ENCODE data around the gene MC3R. TPM values are rescaled to one million over a fixed set of nuclear protein-coding genes. Genes with fewer than 3 reads are reported as not detected.

MC3R gene
- total and polyA plus RNA-seq, 2 donors (not counting 1 experiment from before 2014, with no cell fraction given): not detected

DNA sequence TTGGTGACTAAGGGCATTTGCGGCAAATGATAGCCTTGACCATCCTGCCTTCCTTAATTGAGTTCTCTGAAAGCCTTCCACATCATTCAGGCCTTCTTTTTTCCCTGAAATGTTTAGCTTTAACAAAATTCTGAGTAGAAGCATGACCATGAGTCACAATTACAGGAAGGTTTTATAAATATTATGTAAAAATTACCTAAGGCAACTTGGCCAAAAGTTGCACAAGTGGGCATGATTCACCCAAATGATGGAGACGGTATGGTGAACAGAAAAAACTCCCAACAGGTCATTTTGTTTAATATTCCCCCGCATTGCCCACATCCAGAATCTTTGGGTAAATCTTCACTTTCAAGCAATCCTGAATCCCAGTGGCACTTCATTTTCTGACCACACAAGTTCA lies 37.0 kb downstream of the MC3R start:
- Histone ChIP-seq H3K9ac (ENCODE audit: low read length) (no peak overlapping the region), H3K4me1 (ENCODE audit: control insufficient read depth in 2 of 2, insufficient read depth in 2 of 2, low read length in 2 of 2) (no peaks in the 10 kb centered on the region), H3K27me3 (replicated peaks in 1 of 4; ENCODE audit: control extremely low read depth in 1 of 4, control insufficient read depth in 3 of 4, insufficient read depth in 4 of 4, low read length in 3 of 4) (no peaks in the 10 kb centered on the region), H3K4me2 (replicated peaks; ENCODE audit: low read depth, low read length, poor library complexity, severe bottlenecking) (no peak overlapping the region), H2AFZ (ENCODE audit: insufficient read depth, low read depth, low read length, poor library complexity, severe bottlenecking) (no peak overlapping the region), H3K9me3 (ENCODE audit: control extremely low read depth in 1 of 3, control insufficient read depth in 2 of 3, insufficient read depth in 1 of 3, low read length in 2 of 3) (no peaks in the 10 kb centered on the region), H4K20me1 (ENCODE audit: control insufficient read depth, insufficient read depth, low read length, poor library complexity, severe bottlenecking) (no peaks in the 10 kb centered on the region), H3K4me3 (ENCODE audit: control extremely low read depth in 1 of 5, extremely low read depth in 1 of 5, insufficient read depth in 1 of 5, low read depth in 2 of 5, low read length in 4 of 5) (no peak overlapping the region), H3K27ac (ENCODE audit: low read length in 2 of 2) (no peak overlapping the region), H3K79me2 (ENCODE audit: control insufficient read depth, insufficient read depth, low read length) (no peaks in the 10 kb centered on the region), H3K36me3 (replicated peaks in 1 of 2; ENCODE audit: control extremely low read depth in 1 of 2, control insufficient read depth in 1 of 2, extremely low read depth in 1 of 2, insufficient read depth in 2 of 2, low read length in 1 of 2) (no peaks in the 10 kb centered on the region)
- Mint-ChIP-seq H3K27ac (no peak overlapping the region), H3K9me3 (ENCODE audit: insufficient read depth) (peaks cover 3% of the 10 kb centered on the region), H3K27me3 (no peaks in the 10 kb centered on the region), H3K4me3 (no peak overlapping the region), H3K4me1 (no peaks in the 10 kb centered on the region)
- WGBS (ENCODE audit: insufficient coverage): 93% methylated on average over 3 of the region's 3 CpGs
- ChIA-PET POLR2A (no interaction called here), CTCF (no interaction called here)
- no peak for ATAC-seq (ENCODE audit: low read depth)
- no peak for TF ChIP-seq EZH2 (IDR thresholded peaks at IDR 0.05; ENCODE audit: borderline replicate concordance, insufficient read depth, low read depth, low read length, poor library complexity, severe bottlenecking)
- TF ChIP-seq CTCF (IDR thresholded peaks at IDR 0.05): no peak
- no peak for DNase-seq
- intact Hi-C loops (cut with micrococcal nuclease): no loop called here

DNA sequence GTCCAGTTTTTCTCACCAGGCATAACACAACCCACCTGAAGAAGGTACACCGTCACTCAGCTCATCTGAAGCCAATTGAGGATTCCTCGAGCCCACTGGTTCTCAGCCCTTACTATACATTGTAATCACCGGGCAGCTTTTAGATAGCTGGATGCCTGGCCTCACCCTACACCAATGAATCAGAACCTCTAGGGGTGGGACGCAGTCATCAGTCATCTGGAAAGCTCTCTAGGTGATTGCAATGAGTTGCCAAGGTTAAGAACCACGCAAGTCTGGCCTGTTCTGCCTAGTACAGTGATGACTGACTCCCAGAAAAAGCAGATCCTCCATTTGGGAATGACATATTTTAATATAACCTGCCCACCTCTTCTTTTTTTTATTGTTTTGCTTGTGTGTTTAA lies 41.1 kb downstream of the MC3R start:
- no peaks in the 10 kb centered on the region for H3K9me3 ChIP-seq (ENCODE audit: control extremely low read depth in 1 of 3, control insufficient read depth in 2 of 3, insufficient read depth in 1 of 3, low read length in 2 of 3)
- no peak overlapping the region for H3K27ac ChIP-seq (ENCODE audit: low read length in 2 of 2)
- H3K4me3 ChIP-seq (ENCODE audit: control extremely low read depth in 1 of 5, extremely low read depth in 1 of 5, insufficient read depth in 1 of 5, low read depth in 2 of 5, low read length in 4 of 5): no peak overlapping the region
- Mint-ChIP-seq H3K4me1 (no peaks in the 10 kb centered on the region), H3K4me3 (no peak overlapping the region), H3K27me3 (no peaks in the 10 kb centered on the region), H3K27ac (no peak overlapping the region), H3K9me3 (ENCODE audit: insufficient read depth) (no peaks in the 10 kb centered on the region)
- no peak for TF ChIP-seq CTCF (IDR thresholded peaks at IDR 0.05)
- TF ChIP-seq EZH2 (IDR thresholded peaks at IDR 0.05; ENCODE audit: borderline replicate concordance, insufficient read depth, low read depth, low read length, poor library complexity, severe bottlenecking): no peak
- H3K9ac ChIP-seq (ENCODE audit: low read length): no peak overlapping the region
- no peak overlapping the region for H2AFZ ChIP-seq (ENCODE audit: insufficient read depth, low read depth, low read length, poor library complexity, severe bottlenecking)
- POLR2A ChIA-PET: no interaction called here
- 61% methylated on average over 2 of the region's 5 CpGs for WGBS (ENCODE audit: insufficient coverage)
- DNase-seq (no peak), ATAC-seq (ENCODE audit: low read depth) (no peak)
- intact Hi-C loops (cut with micrococcal nuclease): no loop called here
- H3K79me2 ChIP-seq (ENCODE audit: control insufficient read depth, insufficient read depth, low read length): no peaks in the 10 kb centered on the region
- CTCF ChIA-PET: no interaction called here
- H3K36me3 ChIP-seq (replicated peaks in 1 of 2; ENCODE audit: control extremely low read depth in 1 of 2, control insufficient read depth in 1 of 2, extremely low read depth in 1 of 2, insufficient read depth in 2 of 2, low read length in 1 of 2): no peaks in the 10 kb centered on the region
- no peaks in the 10 kb centered on the region for H3K4me1 ChIP-seq (ENCODE audit: control insufficient read depth in 2 of 2, insufficient read depth in 2 of 2, low read length in 2 of 2)
- H3K27me3 ChIP-seq (replicated peaks in 1 of 4; ENCODE audit: control extremely low read depth in 1 of 4, control insufficient read depth in 3 of 4, insufficient read depth in 4 of 4, low read length in 3 of 4): no peaks in the 10 kb centered on the region
- H3K4me2 ChIP-seq (replicated peaks; ENCODE audit: low read depth, low read length, poor library complexity, severe bottlenecking): no peak overlapping the region
- no peaks in the 10 kb centered on the region for H4K20me1 ChIP-seq (ENCODE audit: control insufficient read depth, insufficient read depth, low read length, poor library complexity, severe bottlenecking)
